Hematopoietic multipotent progenitor cell treated with erythropoietin and hydrocortisone succinate and interleukin-3 and kit ligand, for 8 days (in vitro differentiated cells): ENCODE results near the gene ACTA1.
A peak's percentile ranks its signal among the peaks of the same experiment; 100 is the strongest.
"Not testable (repeated sequence)": the region's sequence is repeated elsewhere in the genome, so short reads cannot be mapped to it uniquely, and the experiment has no call there.

Experiments used
- DNase-seq: peaks from one replicate; pipeline ENCODE4 v3.0.0-alpha.2; 2015

ACTA1 gene

GRCh38 chr1:229407206-229408026 lies 26.5 kb downstream of the ACTA1 start:
- peak; percentile 20 for DNase-seq

- DNase-seq = no peak
Observed at GRCh38 chr1:229406798-229407197, 27.1 kb downstream of the ACTA1 start.

GRCh38 chr1:229403573-229403972 lies 30.3 kb downstream of the ACTA1 start:
- no peak for DNase-seq

GRCh38 chr1:229402993-229403392 lies 30.9 kb downstream of the ACTA1 start:
- no peak for DNase-seq

GRCh38 chr1:229402329-229402728 lies 31.6 kb downstream of the ACTA1 start:
- DNase-seq = not testable (repeated sequence)

- DNase-seq = no peak
Observed at GRCh38 chr1:229397762-229398161, 36.1 kb downstream of the ACTA1 start.

- no peak for DNase-seq
Observed at GRCh38 chr1:229396585-229397206, 37.2 kb downstream of the ACTA1 start.

- DNase-seq = not testable (repeated sequence)
Observed at GRCh38 chr1:229394517-229394916, 39.4 kb downstream of the ACTA1 start.

- no peak for DNase-seq
Observed at GRCh38 chr1:229392936-229393335, 41.0 kb downstream of the ACTA1 start.

- no peak for DNase-seq
Observed at GRCh38 chr1:229390130-229390529, 43.8 kb downstream of the ACTA1 start.

GRCh38 chr1:229388897-229389580 lies 44.9 kb downstream of the ACTA1 start:
- no peak for DNase-seq

GRCh38 chr1:229385853-229386456 lies 47.9 kb downstream of the ACTA1 start:
- DNase-seq = no peak

- no peak for DNase-seq
Observed at GRCh38 chr1:229384822-229385221, 49.1 kb downstream of the ACTA1 start.

- DNase-seq = no peak
Observed at GRCh38 chr1:229383961-229384360, 49.9 kb downstream of the ACTA1 start.

GRCh38 chr1:229383188-229383587 lies 50.7 kb downstream of the ACTA1 start:
- DNase-seq = no peak
